Endothelial cell of umbilical vein (primary cell): Measurements from ENCODE around the gene EHD3. TPM values are rescaled to one million over a fixed set of nuclear protein-coding genes. Genes with fewer than 3 reads are reported as not detected.

Experiments used
- BruUV-seq: library from RNA; stranded (reverse); fragments of 400-500 nt; replicated peaks from 2 replicates; lab custom pipeline; 2021; lab: Mats Ljungman, UMichigan
- CTCF ChIA-PET: fragments of 300-600, 350-600 bp; sonication (Branson Sonifier 250); formaldehyde crosslinking; loops from one replicate; lab custom pipeline; 2021; ENCODE audit warnings: antibody characterized with exemption, inconsistent platforms; lab: Charles Lee
- POLR2A ChIA-PET: fragments of 300-600, 350-600 bp; sonication (Branson Sonifier 250); formaldehyde crosslinking; loops from one replicate; lab custom pipeline; 2021; ENCODE audit warnings: antibody characterized with exemption, inconsistent platforms; lab: Charles Lee
- DNase-seq: peaks from one replicate; pipeline ENCODE4 v3.0.0-alpha.2; 2011; ENCODE audit warnings: low read depth, low spot score
- FAIRE-seq: peaks from 2 replicates; lab custom pipeline; 2011; peaks lifted over from hg19 to GRCh38; lab: Jason Lieb, UNC
- H2AFZ ChIP-seq: 2 replicates; pipeline ENCODE4 v1.6.0; 2012; ENCODE audit warnings: low read depth, low read length, control low read depth, inconsistent platforms
- H3K27ac ChIP-seq: 2 replicates; pipeline ENCODE4 v1.5.1; 2011; ENCODE audit warnings: low read depth, mild to moderate bottlenecking, control low read depth, low read length, moderate library complexity; ENCODE audit not compliant: insufficient read depth
- H3K27me3 ChIP-seq, 2 experiments: 2 replicates each; pipeline versions ENCODE4 v1.6.0 to v1.6.1; 2011; ENCODE audit warnings: low read length in 2 of 2, mixed read lengths in 1 of 2; ENCODE audit not compliant: control insufficient read depth in 2 of 2, insufficient read depth in 2 of 2
- H3K36me3 ChIP-seq, 2 experiments: 2 replicates in 1 of 2; 3 replicates in 1 of 2; pipeline ENCODE4 v1.5.1; 2011; ENCODE audit warnings: low read length in 2 of 2, mild to moderate bottlenecking in 1 of 2, moderate library complexity in 1 of 2; ENCODE audit not compliant: control insufficient read depth in 2 of 2, insufficient read depth in 2 of 2; ENCODE audit errors: extremely low read depth in 1 of 2
- H3K4me1 ChIP-seq: 3 replicates; pipeline ENCODE4 v1.5.1; 2011; ENCODE audit warnings: mild to moderate bottlenecking, low read length; ENCODE audit not compliant: control insufficient read depth, insufficient read depth; ENCODE audit errors: extremely low read depth
- H3K4me2 ChIP-seq: 2 replicates; pipeline ENCODE4 v1.6.1; 2011; ENCODE audit warnings: low read length, control low read depth, mixed read lengths; ENCODE audit not compliant: insufficient read depth
- H3K4me3 ChIP-seq, 3 experiments: fragments of 200-600 bp in 1 of 3; sonication (generic), shearing (Covaris generic) in 1 of 3; replicated peaks in 1 of 3; 2 replicates each; pipeline ENCODE4 v1.5.1; 2011 to 2016; ENCODE audit warnings: control low read depth in 3 of 3, low read length in 3 of 3, mild to moderate bottlenecking in 2 of 3, inconsistent platforms in 1 of 3, low read depth in 1 of 3, moderate library complexity in 1 of 3; ENCODE audit not compliant: insufficient read depth in 1 of 3
- H3K79me2 ChIP-seq: 2 replicates; pipeline ENCODE4 v1.6.0; 2012; ENCODE audit warnings: low read length, inconsistent platforms; ENCODE audit not compliant: control insufficient read depth, insufficient read depth
- H3K9ac ChIP-seq: replicated peaks from 2 replicates; pipeline ENCODE3; 2011; ENCODE audit warnings: low read length, control low read depth; ENCODE audit not compliant: insufficient read depth; ENCODE audit errors: extremely low read depth
- H3K9me1 ChIP-seq: replicated peaks from 3 replicates; pipeline ENCODE4 v1.6.0; 2011; ENCODE audit warnings: mild to moderate bottlenecking, low read length; ENCODE audit not compliant: control insufficient read depth, insufficient read depth; ENCODE audit errors: extremely low read depth
- H3K9me3 ChIP-seq: replicated peaks from 2 replicates; pipeline ENCODE4 v1.5.1; 2012; ENCODE audit warnings: low read length, inconsistent platforms; ENCODE audit not compliant: control insufficient read depth, insufficient read depth
- H4K20me1 ChIP-seq: replicated peaks from 2 replicates; pipeline ENCODE3; 2011; ENCODE audit warnings: mild to moderate bottlenecking, low read length; ENCODE audit not compliant: control insufficient read depth, insufficient read depth; ENCODE audit errors: extremely low read depth
- CTCF ChIP-seq, 2 donors: IDR thresholded peaks; 1 replicate in 1 of 2; 2 replicates in 1 of 2; pipeline ENCODE4 v1.5.1; 2011; ENCODE audit warnings: low read length in 2 of 2, mild to moderate bottlenecking in 2 of 2, moderate library complexity in 2 of 2, control low read depth in 1 of 2, inconsistent platforms in 1 of 2, low read depth in 1 of 2; ENCODE audit not compliant: insufficient read depth in 1 of 2; ENCODE audit errors: extremely low read depth in 1 of 2
- EZH2 ChIP-seq: IDR thresholded peaks from 2 replicates; pipeline ENCODE4 v1.6.1; 2012; ENCODE audit warnings: borderline replicate concordance, low read depth, mild to moderate bottlenecking, moderate library complexity, low read length, inconsistent platforms; ENCODE audit not compliant: severe bottlenecking
- FOS ChIP-seq: IDR thresholded peaks from 2 replicates; pipeline ENCODE4 v1.6.1; 2011; ENCODE audit warnings: mild to moderate bottlenecking, low read length, moderate library complexity, borderline replicate concordance; ENCODE audit not compliant: insufficient read depth
- GATA2 ChIP-seq: IDR thresholded peaks from 2 replicates; pipeline ENCODE4 v1.7.0; 2011; ENCODE audit warnings: low read depth, mild to moderate bottlenecking, moderate library complexity, mixed read lengths, low read length; ENCODE audit not compliant: insufficient read length, insufficient read depth
- JUN ChIP-seq: IDR thresholded peaks from 2 replicates; pipeline ENCODE4 v1.6.1; 2011; ENCODE audit warnings: borderline replicate concordance, low read depth; ENCODE audit not compliant: insufficient read length, insufficient read depth
- MAX ChIP-seq: IDR thresholded peaks from 2 replicates; pipeline ENCODE4 v1.6.1; 2011; ENCODE audit not compliant: insufficient read depth, insufficient read length
- MYC ChIP-seq: IDR thresholded peaks from one replicate; pipeline ENCODE4 v1.6.1; 2011; ENCODE audit warnings: mild to moderate bottlenecking, low read depth, low read length
- POLR2A ChIP-seq: IDR thresholded peaks from 2 replicates; pipeline ENCODE4 v1.6.1; 2012; ENCODE audit warnings: low read depth, mild to moderate bottlenecking, control low read depth, low read length
- POLR2AphosphoS5 ChIP-seq: IDR thresholded peaks from 2 replicates; pipeline ENCODE4 v1.6.1; 2012; ENCODE audit warnings: low read depth, mild to moderate bottlenecking, control low read depth, low read length, moderate library complexity; ENCODE audit not compliant: insufficient read depth
- dilution Hi-C: fragments of 300-500 bp; cut with MboI; formaldehyde crosslinking; loops from one replicate; pipeline ENCODE4 v1.15.0; 2019; ENCODE audit warnings: low sequenced_read_pairs; ENCODE audit not compliant: extremely low pct_ligation_motif_present
- intact Hi-C: fragments of 100-400 bp; cut with micrococcal nuclease; formaldehyde crosslinking; loops from one replicate; pipeline ENCODE4 v1.10.0; 2022
- polyA plus RNA-seq, 4 experiments: library from polyadenylated mRNA; depleted of rRNA in 3 of 4; stranded (reverse) in 3 of 4; unstranded in 1 of 4; fragments of >200 nt; gene quantifications; 2 replicates each; pipeline versions ENCODE4 v1.2.1 to v1.2.3, GENCODE V29; 2011 to 2012; ENCODE audit warnings: missing spikeins in 1 of 4
- total RNA-seq: library from RNA; stranded (reverse); gene quantifications from 2 replicates; pipeline ENCODE4 v1.2.3, GENCODE V29; 2021

EHD3 gene
- total and polyA plus RNA-seq, 2 donors (not counting 3 experiments of a cell fraction or from before 2014, with no cell fraction given): 6.5 to 12.1 TPM

- Histone ChIP-seq H3K4me1 (peaks cover 32% of the 10 kb centered on the region), H2AFZ (peak overlapping the region; percentile 29), H3K36me3 (no peaks in the 10 kb centered on the region), H3K9me3 (no peaks in the 10 kb centered on the region), H3K4me2 (peak overlapping the region; percentile 8), H3K27ac (peak overlapping the region; percentile 36), H4K20me1 (no peaks in the 10 kb centered on the region), H3K9me1 (no peaks in the 10 kb centered on the region), H3K9ac (no peak overlapping the region), H3K79me2 (no peaks in the 10 kb centered on the region), H3K4me3 (no peak overlapping the region), H3K27me3 (no peaks in the 10 kb centered on the region)
- CTCF ChIA-PET: interaction anchor here (0.5 to 1.3 kb wide), 2 partner anchors 53 to 1956 kb away, joined by 3 read pairs; partner anchors contain the start of gene EHD3
- dilution Hi-C loops (no loop called here), intact Hi-C loops (loop anchor here (1.0 to 5.0 kb wide), 2 partner anchors 9 to 40 kb away; no protein-coding TSS in a partner anchor)
- FAIRE-seq (no peak), DNase-seq (peak; percentile 11)
- no TSS peak for BruUV-seq
- POLR2A ChIA-PET: interaction anchor here (1.0 kb wide), 1 partner anchor 23 kb away, joined by 3 read pairs; no protein-coding TSS in a partner anchor
- no peak for TF ChIP-seq EZH2
- TF ChIP-seq FOS: peak; percentile 5
- no peak for TF ChIP-seq POLR2A
- TF ChIP-seq CTCF (IDR thresholded peaks at IDR 0.05; ENCODE audit: extremely low read depth in 1 of 2, insufficient read depth in 1 of 2, low read depth in 1 of 2, low read length in 2 of 2): no peak
Observed at GRCh38 chr2:31286961-31287550, 53.1 kb downstream of the EHD3 start.

- FAIRE-seq: peak; percentile 87
- CTCF ChIA-PET: interaction anchor here (1.3 kb wide), 1 partner anchor 54 kb away, joined by 3 read pairs; the partner anchor contains the start of gene EHD3
- no peaks in the 10 kb centered on the region for H3K9me1 ChIP-seq
- H3K4me3 ChIP-seq: no peak overlapping the region
- H3K27me3 ChIP-seq: no peaks in the 10 kb centered on the region
- no peak overlapping the region for H3K9ac ChIP-seq
- no peaks in the 10 kb centered on the region for H4K20me1 ChIP-seq
- BruUV-seq: no TSS peak
- POLR2A ChIA-PET: no interaction called here
- peak overlapping the region; percentile 36 for H3K27ac ChIP-seq
- TF ChIP-seq GATA2 (peak; percentile 75), MYC (no peak), EZH2 (no peak), POLR2AphosphoS5 (peak; percentile 22), CTCF (IDR thresholded peaks at IDR 0.05; ENCODE audit: extremely low read depth in 1 of 2, insufficient read depth in 1 of 2, low read depth in 1 of 2, low read length in 2 of 2) (no peak), FOS (peak; percentile 10), MAX (no peak), POLR2A (no peak), JUN (peak; percentile 12)
- H3K4me2 ChIP-seq: peak overlapping the region; percentile 27
- no peaks in the 10 kb centered on the region for H3K79me2 ChIP-seq
- H3K4me1 ChIP-seq: peaks cover 29% of the 10 kb centered on the region
- no peaks in the 10 kb centered on the region for H3K9me3 ChIP-seq
- no peak overlapping the region for H2AFZ ChIP-seq
- H3K36me3 ChIP-seq: no peaks in the 10 kb centered on the region
- dilution Hi-C loops: no loop called here
- DNase-seq: peak; percentile 68
- intact Hi-C loops: loop anchor here (1.0 to 5.0 kb wide), 2 partner anchors 9 to 40 kb away; no protein-coding TSS in a partner anchor
Observed at GRCh38 chr2:31287654-31288053, 53.7 kb downstream of the EHD3 start.
